A549 (cell line): Measurements from ENCODE around the gene LEUTX. TPM values are rescaled to one million over a fixed set of nuclear protein-coding genes. Genes with fewer than 3 reads are reported as not detected.

ENCODE experiments used
- ATAC-seq, 2 experiments: fragments of 200-7000 bp in 1 of 2; fragments of >200 bp in 1 of 2; cut with Nextera tagmentation in 1 of 2; cut with Tn5 transposase in 1 of 2; 3 replicates each; pipeline versions ENCODE4 v1.8.0 to v1.9.1; 2018 to 2020; ENCODE audit warnings: mild to moderate bottlenecking in 1 of 2, moderate library complexity in 1 of 2
- CTCF ChIA-PET: fragments of 300-600 bp; sonication (Branson Sonifier 250); formaldehyde crosslinking; extraction: SDS; loops from one replicate; lab custom pipeline; 2021; ENCODE audit warnings: antibody characterized with exemption, inconsistent platforms; lab: Yijun Ruan, JAX
- POLR2A ChIA-PET: fragments of 350-600 bp; formaldehyde crosslinking; extraction: SDS; loops from one replicate; lab custom pipeline; 2021; ENCODE audit warnings: antibody characterized with exemption, inconsistent platforms; lab: Yijun Ruan, JAX
- DNase-seq, 2 experiments: peaks; one replicate each; pipeline versions ENCODE4 v3.0.0 to v3.0.0-alpha.2; 2011 to 2016; ENCODE audit warnings: low read depth in 1 of 2, low spot score in 1 of 2
- FAIRE-seq: peaks from 2 replicates; lab custom pipeline; 2011; peaks lifted over from hg19 to GRCh38; lab: Jason Lieb, UNC
- H3K27ac ChIP-seq, 2 experiments: fragments of >200 bp; sonication (Bioruptor Twin); formaldehyde crosslinking; 3 replicates each; pipeline ENCODE4 v1.5.1; 2016 to 2017
- H3K4me1 ChIP-seq: fragments of >200 bp; sonication (Bioruptor Twin); formaldehyde crosslinking; 3 replicates; pipeline ENCODE4 v1.6.1; 2016
- H3K4me2 ChIP-seq: fragments of >200 bp; sonication (Bioruptor Twin); formaldehyde crosslinking; 3 replicates; pipeline ENCODE4 v1.6.1; 2016
- H3K4me3 ChIP-seq: fragments of >200 bp; sonication (Bioruptor Twin); formaldehyde crosslinking; 3 replicates; pipeline ENCODE4 v1.5.1; 2016
- H3K9me3 ChIP-seq: fragments of >200 bp; sonication (Bioruptor Twin); formaldehyde crosslinking; 3 replicates; pipeline ENCODE4 v1.6.1; 2016
- CBX8 ChIP-seq: fragments of 200-600 bp; sonication (generic); IDR thresholded peaks from 2 replicates; pipeline ENCODE4 v1.6.1; 2016
- CEBPB ChIP-seq, 2 experiments: fragments of >200 bp in 1 of 2; sonication (Bioruptor Twin) in 1 of 2; formaldehyde crosslinking in 1 of 2; IDR thresholded peaks; 2 replicates each; pipeline ENCODE4 v1.6.1; 2012 to 2016
- CHD2 ChIP-seq: fragments of 150-350 bp; IDR thresholded peaks from 2 replicates; pipeline ENCODE4 v1.6.1; 2014; ENCODE audit warnings: low read length; ENCODE audit not compliant: partially characterized antibody
- E2F6 ChIP-seq: IDR thresholded peaks from 2 replicates; pipeline ENCODE4 v1.6.1; 2012; ENCODE audit warnings: low read depth, borderline replicate concordance
- ELK1 ChIP-seq: fragments of 150-350 bp; IDR thresholded peaks from 2 replicates; pipeline ENCODE4 v1.6.1; 2014; ENCODE audit warnings: low read depth, mild to moderate bottlenecking, low read length
- ESRRA ChIP-seq: fragments of 150-350 bp; IDR thresholded peaks from 2 replicates; pipeline ENCODE4 v1.6.1; 2014; ENCODE audit warnings: mild to moderate bottlenecking, low read length, borderline replicate concordance
- HMGXB4 ChIP-seq: fragments of 250-450 bp; sonication (Bioruptor Pico); IDR thresholded peaks from 2 replicates; pipeline ENCODE4 v1.5.0; 2021; ENCODE audit warnings: mild to moderate bottlenecking, moderate library complexity, borderline replicate concordance
- KDM1A ChIP-seq: fragments of 200-600 bp; sonication (generic); IDR thresholded peaks from 2 replicates; pipeline ENCODE4 v1.6.1; 2016; ENCODE audit warnings: low read depth, mild to moderate bottlenecking
- KDM5A ChIP-seq: fragments of 200-600 bp; sonication (generic); IDR thresholded peaks from 2 replicates; pipeline ENCODE4 v1.6.1; 2016; ENCODE audit warnings: antibody characterized with exemption, mild to moderate bottlenecking
- MAFK ChIP-seq: fragments of 450-650 bp; IDR thresholded peaks from 2 replicates; pipeline ENCODE4 v1.6.1; 2014; ENCODE audit not compliant: partially characterized antibody
- NFE2L2 ChIP-seq: fragments of 150-350 bp; conservative IDR thresholded peaks from 2 replicates; pipeline ENCODE4 v1.6.1; 2014; ENCODE audit warnings: low read length
- POLR2AphosphoS2 ChIP-seq: conservative IDR thresholded peaks from 2 replicates; pipeline ENCODE4 v1.6.1; 2012; ENCODE audit warnings: low read length, improper control_type of control experiment, inconsistent platforms
- RAD21 ChIP-seq, 2 experiments: fragments of >200 bp in 1 of 2; sonication (Bioruptor Twin) in 1 of 2; formaldehyde crosslinking in 1 of 2; IDR thresholded peaks in 1 of 2; conservative IDR thresholded peaks in 1 of 2; 2 replicates in 1 of 2; 3 replicates in 1 of 2; pipeline ENCODE4 v1.6.1; 2012 to 2018; ENCODE audit warnings: inconsistent platforms in 1 of 2
- SREBF2 ChIP-seq: fragments of 450-650 bp; IDR thresholded peaks from 2 replicates; pipeline ENCODE4 v1.6.1; 2014; ENCODE audit warnings: mild to moderate bottlenecking, moderate library complexity
- WGBS: methylation state at CpG from one replicate; pipeline ENCODE4 v1.1.6; 2017; ENCODE audit errors: missing lambda C conversion rate; 5-methylcytosine and 5-hydroxymethylcytosine counted together
- polyA plus RNA-seq, 4 experiments: library from polyadenylated mRNA; depleted of rRNA in 3 of 4; stranded (reverse); fragments of >200 nt; fragmentation: RNase III in 1 of 4; extraction: RNeasy Plus Mini Kit Qiagen cat#74134 plus additional on column Dnase treatment in 1 of 4; gene quantifications; 2 replicates in 3 of 4; 3 replicates in 1 of 4; pipeline ENCODE4 v1.2.3, GENCODE V29; 2011 to 2017
- TF ChIP-seq, protein P1 (sequence below): fragments of >200 bp; sonication (Bioruptor Twin); formaldehyde crosslinking; IDR thresholded peaks from 3 replicates; pipeline ENCODE4 v1.5.1; 2016
- TF ChIP-seq, protein P2 (sequence below): fragments of 250-450 bp; sonication (Bioruptor Pico); IDR thresholded peaks from 2 replicates; pipeline ENCODE4 v1.5.0; 2020; ENCODE audit warnings: low read depth, mild to moderate bottlenecking, moderate library complexity

LEUTX gene
- polyA plus RNA-seq, 2 of the 4 experiments (the other 2 are of a cell fraction): not detected

DNA sequence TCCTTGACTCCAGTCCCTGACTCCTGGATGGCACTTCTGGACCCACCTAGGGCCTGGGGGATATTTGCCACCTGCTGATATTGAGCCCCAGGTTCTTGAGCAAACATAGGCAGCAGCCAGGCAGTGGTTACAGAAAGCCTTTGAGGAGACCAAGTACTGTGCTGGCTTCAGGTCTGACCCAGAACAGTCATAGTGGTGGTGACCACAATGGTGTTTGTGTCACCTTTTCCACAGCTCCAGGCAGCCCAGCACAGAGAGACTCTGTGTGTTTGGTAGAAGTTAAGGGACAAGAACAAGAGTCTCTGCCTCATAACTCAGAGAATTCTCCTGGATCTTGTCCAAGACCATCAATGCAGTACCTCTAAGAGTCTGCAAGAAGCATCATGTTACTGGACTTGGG, 26.3 kb upstream of the LEUTX start:
- ChIA-PET POLR2A (no interaction called here), CTCF (interaction anchor here (0.9 to 5.1 kb wide), 7 partner anchors 10 to 219 kb away, joined by 3 to 27 read pairs (median 4); partner anchors contain the start of gene PSMC4)
- H3K4me2 ChIP-seq: no peak overlapping the region
- ATAC-seq (no peak; a peak in 2 of 6 replicates), DNase-seq (no peak), FAIRE-seq (peak; percentile 70)
- H3K4me1 ChIP-seq: no peaks in the 10 kb centered on the region
- H3K4me3 ChIP-seq: no peak overlapping the region
- H3K9me3 ChIP-seq: no peaks in the 10 kb centered on the region
- no peak overlapping the region for H3K27ac ChIP-seq
- no peak for TF ChIP-seq ESRRA
- TF ChIP-seq E2F6: no peak
- no peak for TF ChIP-seq KDM1A
- no peak for TF ChIP-seq SREBF2

- FAIRE-seq (no peak), DNase-seq (no peak), ATAC-seq (no peak)
- no peaks in the 10 kb centered on the region for H3K4me1 ChIP-seq
- POLR2A ChIA-PET: no interaction called here
- H3K27ac ChIP-seq: no peak overlapping the region
- TF ChIP-seq POLR2AphosphoS2 (no peak), RAD21 (conservative IDR thresholded peaks at IDR 0.05 in 1 of 2, IDR thresholded peaks at IDR 0.05 in 1 of 2) (no peak), CHD2 (no peak)
- TF ChIP-seq, protein P1, sequence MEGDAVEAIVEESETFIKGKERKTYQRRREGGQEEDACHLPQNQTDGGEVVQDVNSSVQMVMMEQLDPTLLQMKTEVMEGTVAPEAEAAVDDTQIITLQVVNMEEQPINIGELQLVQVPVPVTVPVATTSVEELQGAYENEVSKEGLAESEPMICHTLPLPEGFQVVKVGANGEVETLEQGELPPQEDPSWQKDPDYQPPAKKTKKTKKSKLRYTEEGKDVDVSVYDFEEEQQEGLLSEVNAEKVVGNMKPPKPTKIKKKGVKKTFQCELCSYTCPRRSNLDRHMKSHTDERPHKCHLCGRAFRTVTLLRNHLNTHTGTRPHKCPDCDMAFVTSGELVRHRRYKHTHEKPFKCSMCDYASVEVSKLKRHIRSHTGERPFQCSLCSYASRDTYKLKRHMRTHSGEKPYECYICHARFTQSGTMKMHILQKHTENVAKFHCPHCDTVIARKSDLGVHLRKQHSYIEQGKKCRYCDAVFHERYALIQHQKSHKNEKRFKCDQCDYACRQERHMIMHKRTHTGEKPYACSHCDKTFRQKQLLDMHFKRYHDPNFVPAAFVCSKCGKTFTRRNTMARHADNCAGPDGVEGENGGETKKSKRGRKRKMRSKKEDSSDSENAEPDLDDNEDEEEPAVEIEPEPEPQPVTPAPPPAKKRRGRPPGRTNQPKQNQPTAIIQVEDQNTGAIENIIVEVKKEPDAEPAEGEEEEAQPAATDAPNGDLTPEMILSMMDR: no peak
- H3K4me2 ChIP-seq: no peak overlapping the region
- CTCF ChIA-PET: interaction anchor here (0.9 to 5.1 kb wide), 6 partner anchors 10 to 91 kb away, joined by 3 to 27 read pairs (median 5); no protein-coding TSS in a partner anchor
- H3K4me3 ChIP-seq: no peak overlapping the region
- H3K9me3 ChIP-seq: no peaks in the 10 kb centered on the region
These were observed 25.9 kb upstream of the LEUTX start for GRCh38 chr19:39752795-39753194.

DNA sequence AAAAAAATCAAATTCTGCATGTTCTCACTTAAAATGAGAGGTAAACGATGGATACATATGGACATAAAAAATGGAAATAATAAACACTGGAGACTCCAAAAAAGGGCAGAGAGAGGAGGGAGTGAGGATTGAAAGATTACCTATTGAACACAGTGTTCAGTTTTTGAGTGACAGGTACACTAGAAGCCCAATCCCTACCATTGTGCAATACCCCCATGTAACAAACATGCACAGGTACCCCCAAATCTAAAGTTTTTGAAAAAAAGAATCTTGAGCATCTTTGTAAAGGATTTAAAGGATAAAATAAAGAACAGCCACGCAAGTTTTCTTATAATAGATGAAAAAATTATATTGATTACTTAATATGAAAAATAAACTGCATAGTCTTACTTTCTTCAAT, 24.1 kb upstream of the LEUTX start:
- H3K4me3 ChIP-seq: no peak overlapping the region
- CTCF ChIA-PET: interaction anchor here (0.7 to 5.1 kb wide), 6 partner anchors 10 to 124 kb away, joined by 3 to 27 read pairs (median 4); no protein-coding TSS in a partner anchor
- H3K4me1 ChIP-seq: no peaks in the 10 kb centered on the region
- H3K4me2 ChIP-seq: no peak overlapping the region
- TF ChIP-seq KDM5A (no peak), CBX8 (no peak), MAFK (no peak), ELK1 (no peak), NFE2L2 (no peak), CEBPB (IDR thresholded peaks at IDR 0.05) (peak; percentile 34 to 59; a peak in 2 of 4 replicates), HMGXB4 (CRISPR knock-in tag) (no peak)
- TF ChIP-seq, protein P2, sequence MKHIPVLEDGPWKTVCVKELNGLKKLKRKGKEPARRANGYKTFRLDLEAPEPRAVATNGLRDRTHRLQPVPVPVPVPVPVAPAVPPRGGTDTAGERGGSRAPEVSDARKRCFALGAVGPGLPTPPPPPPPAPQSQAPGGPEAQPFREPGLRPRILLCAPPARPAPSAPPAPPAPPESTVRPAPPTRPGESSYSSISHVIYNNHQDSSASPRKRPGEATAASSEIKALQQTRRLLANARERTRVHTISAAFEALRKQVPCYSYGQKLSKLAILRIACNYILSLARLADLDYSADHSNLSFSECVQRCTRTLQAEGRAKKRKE (CRISPR knock-in tag): no peak
- 10% methylated on average over 2 of the region's 2 CpGs for WGBS
- no peak for DNase-seq
- POLR2A ChIA-PET: no interaction called here
- H3K9me3 ChIP-seq: no peaks in the 10 kb centered on the region
- no peak overlapping the region for H3K27ac ChIP-seq
- FAIRE-seq: no peak
- ATAC-seq: no peak
